ENCODE data around the gene RNF44. TPM values are rescaled to one million over a fixed set of nuclear protein-coding genes. Genes with fewer than 3 reads are reported as not detected.

RNF44 gene
- total RNA-seq, 2 donors from 2014 or later: 11.1 to 14.7 TPM

DNA sequence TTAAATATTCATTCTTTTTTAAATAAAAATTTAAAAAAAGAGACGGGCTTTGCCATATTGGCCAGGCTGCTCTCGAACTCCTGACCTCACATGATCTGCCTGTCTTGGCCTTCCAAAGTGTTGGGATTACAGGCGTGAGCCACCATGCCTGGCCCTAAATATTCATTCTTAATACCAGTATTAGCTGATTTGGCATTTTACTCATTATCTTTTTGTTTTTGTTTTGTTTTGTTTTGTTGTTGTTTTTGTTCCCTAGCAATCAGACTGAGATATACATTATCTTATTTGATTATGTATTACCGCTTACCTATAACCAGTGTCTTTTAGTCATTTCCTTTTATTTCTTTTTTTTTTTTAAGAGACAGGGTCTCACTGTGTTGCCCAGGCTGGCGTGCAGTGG is 37.9 kb downstream of the RNF44 start:
- peaks cover 79% of the 10 kb centered on the region for H3K36me3 ChIP-seq
- no peak overlapping the region for H3K27ac ChIP-seq
- TF ChIP-seq, protein P1, sequence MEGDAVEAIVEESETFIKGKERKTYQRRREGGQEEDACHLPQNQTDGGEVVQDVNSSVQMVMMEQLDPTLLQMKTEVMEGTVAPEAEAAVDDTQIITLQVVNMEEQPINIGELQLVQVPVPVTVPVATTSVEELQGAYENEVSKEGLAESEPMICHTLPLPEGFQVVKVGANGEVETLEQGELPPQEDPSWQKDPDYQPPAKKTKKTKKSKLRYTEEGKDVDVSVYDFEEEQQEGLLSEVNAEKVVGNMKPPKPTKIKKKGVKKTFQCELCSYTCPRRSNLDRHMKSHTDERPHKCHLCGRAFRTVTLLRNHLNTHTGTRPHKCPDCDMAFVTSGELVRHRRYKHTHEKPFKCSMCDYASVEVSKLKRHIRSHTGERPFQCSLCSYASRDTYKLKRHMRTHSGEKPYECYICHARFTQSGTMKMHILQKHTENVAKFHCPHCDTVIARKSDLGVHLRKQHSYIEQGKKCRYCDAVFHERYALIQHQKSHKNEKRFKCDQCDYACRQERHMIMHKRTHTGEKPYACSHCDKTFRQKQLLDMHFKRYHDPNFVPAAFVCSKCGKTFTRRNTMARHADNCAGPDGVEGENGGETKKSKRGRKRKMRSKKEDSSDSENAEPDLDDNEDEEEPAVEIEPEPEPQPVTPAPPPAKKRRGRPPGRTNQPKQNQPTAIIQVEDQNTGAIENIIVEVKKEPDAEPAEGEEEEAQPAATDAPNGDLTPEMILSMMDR (IDR thresholded peaks at IDR 0.05): no peak
- ATAC-seq (ENCODE audit: insufficient number of reproducible peaks, low FRiP score, low read depth) (no peak), DNase-seq (ENCODE audit: low spot score) (no peak)
- H3K9me3 ChIP-seq: no peaks in the 10 kb centered on the region
- H3K4me3 ChIP-seq: no peak overlapping the region
- H3K27me3 ChIP-seq (replicated peaks; ENCODE audit: insufficient read depth): no peaks in the 10 kb centered on the region
- no peaks in the 10 kb centered on the region for H3K4me1 ChIP-seq (ENCODE audit: control insufficient read depth in 1 of 2, low read depth in 2 of 2)

DNA sequence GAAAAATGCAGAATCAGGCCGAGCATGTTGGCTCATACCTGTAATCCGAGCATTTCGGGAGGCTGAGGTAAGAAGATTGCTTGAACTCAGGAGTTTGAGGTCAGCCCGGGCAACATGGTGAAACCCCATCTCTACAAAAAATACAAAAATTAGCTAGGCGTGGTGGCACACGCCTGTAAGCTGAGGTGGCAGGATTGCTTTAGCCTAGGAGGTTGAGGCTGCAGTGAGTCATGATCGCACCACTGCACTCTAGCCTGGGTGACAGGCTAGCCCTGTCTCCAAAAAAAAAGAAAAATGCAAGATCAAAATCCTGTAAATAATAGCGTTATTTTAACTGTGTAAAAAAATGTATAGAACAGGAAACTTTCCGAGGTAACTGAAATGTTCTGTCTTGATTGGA is 39.4 kb downstream of the RNF44 start:
- H3K4me1 ChIP-seq (ENCODE audit: control insufficient read depth in 1 of 2, low read depth in 2 of 2): no peaks in the 10 kb centered on the region
- TF ChIP-seq, protein P1 (IDR thresholded peaks at IDR 0.05): no peak
- no peaks in the 10 kb centered on the region for H3K9me3 ChIP-seq
- H3K27ac ChIP-seq: no peak overlapping the region
- H3K4me3 ChIP-seq: no peak overlapping the region
- ATAC-seq (ENCODE audit: insufficient number of reproducible peaks, low FRiP score, low read depth): no peak
- peaks cover 86% of the 10 kb centered on the region for H3K36me3 ChIP-seq
- H3K27me3 ChIP-seq (replicated peaks; ENCODE audit: insufficient read depth): no peaks in the 10 kb centered on the region
- no peak for DNase-seq (ENCODE audit: low spot score)

DNA sequence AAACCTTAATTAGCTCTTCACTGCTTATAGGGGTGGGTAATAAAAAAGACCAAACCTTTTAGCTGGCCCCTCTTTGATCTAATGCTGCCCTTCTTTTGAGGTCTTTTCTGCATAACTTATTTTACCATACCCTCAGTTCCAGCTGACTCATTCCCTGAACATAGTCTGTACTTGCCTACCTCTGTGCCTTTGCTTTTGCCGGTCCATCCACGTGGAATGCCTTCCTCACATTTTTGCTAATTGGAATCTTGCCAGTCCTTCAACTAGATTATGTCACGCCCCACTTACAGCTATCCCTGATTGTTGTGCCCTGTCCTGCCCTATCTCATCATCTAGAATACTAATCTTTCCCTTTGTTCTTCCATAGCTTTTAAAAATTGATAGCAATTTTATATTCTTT is 44.8 kb downstream of the RNF44 start:
- no peaks in the 10 kb centered on the region for H3K9me3 ChIP-seq
- ATAC-seq (ENCODE audit: insufficient number of reproducible peaks, low FRiP score, low read depth) (no peak), DNase-seq (ENCODE audit: low spot score) (no peak)
- TF ChIP-seq, protein P1 (IDR thresholded peaks at IDR 0.05): no peak
- H3K4me1 ChIP-seq (ENCODE audit: control insufficient read depth in 1 of 2, low read depth in 2 of 2): no peaks in the 10 kb centered on the region
- H3K4me3 ChIP-seq: no peak overlapping the region
- no peaks in the 10 kb centered on the region for H3K27me3 ChIP-seq (replicated peaks; ENCODE audit: insufficient read depth)
- peaks cover 70% of the 10 kb centered on the region for H3K36me3 ChIP-seq
- H3K27ac ChIP-seq: no peak overlapping the region

DNA sequence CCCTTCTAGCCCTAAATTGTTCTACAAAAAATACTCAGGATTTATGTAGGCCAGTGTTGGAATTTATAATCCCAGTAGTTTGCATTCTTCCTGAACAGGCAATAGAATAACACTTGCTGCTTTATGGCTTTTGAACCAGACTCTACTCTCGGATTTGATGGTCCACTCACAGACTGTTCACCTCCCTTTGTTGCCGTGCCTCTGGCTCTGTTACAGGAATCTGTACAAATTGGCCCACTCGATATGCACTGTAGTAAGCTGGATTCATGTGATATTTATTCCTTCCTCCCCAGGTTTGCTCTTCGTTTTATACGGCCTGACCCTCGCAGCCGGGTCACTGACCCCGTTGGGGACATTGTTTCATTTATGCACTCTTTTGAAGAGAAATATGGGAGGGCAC is 45.3 kb downstream of the RNF44 start:
- Histone ChIP-seq H3K27me3 (replicated peaks; ENCODE audit: insufficient read depth) (no peaks in the 10 kb centered on the region), H3K36me3 (peaks cover 66% of the 10 kb centered on the region), H3K27ac (no peak overlapping the region), H3K4me1 (ENCODE audit: control insufficient read depth in 1 of 2, low read depth in 2 of 2) (no peaks in the 10 kb centered on the region), H3K9me3 (no peaks in the 10 kb centered on the region), H3K4me3 (no peak overlapping the region)
- DNase-seq (ENCODE audit: low spot score): no peak
- TF ChIP-seq, protein P1 (IDR thresholded peaks at IDR 0.05): no peak
- no peak for ATAC-seq (ENCODE audit: insufficient number of reproducible peaks, low FRiP score, low read depth)

DNA sequence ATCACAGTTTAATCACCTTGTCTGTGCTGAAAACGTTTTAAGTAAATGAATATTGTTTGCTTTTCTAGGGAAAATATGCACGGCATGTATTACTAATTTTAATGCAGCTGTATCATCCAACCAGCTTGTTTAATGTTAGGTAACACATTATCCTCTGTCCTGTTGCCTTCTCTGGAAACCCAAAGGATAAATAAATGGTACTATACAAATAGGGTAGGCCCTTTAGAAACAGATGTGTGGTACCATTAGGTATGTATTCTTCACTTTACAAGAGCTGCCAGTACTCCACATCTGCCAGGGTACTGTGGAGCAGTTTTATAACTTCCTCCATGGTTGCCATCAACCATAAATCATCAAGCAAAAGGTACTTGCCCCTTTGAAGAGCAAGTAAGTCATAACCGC is 46.1 kb downstream of the RNF44 start:
- ATAC-seq (ENCODE audit: insufficient number of reproducible peaks, low FRiP score, low read depth): no peak
- no peak for DNase-seq (ENCODE audit: low spot score)
- Histone ChIP-seq H3K27ac (no peak overlapping the region), H3K36me3 (peaks cover 62% of the 10 kb centered on the region), H3K4me1 (ENCODE audit: control insufficient read depth in 1 of 2, low read depth in 2 of 2) (no peaks in the 10 kb centered on the region), H3K4me3 (no peak overlapping the region), H3K9me3 (no peaks in the 10 kb centered on the region), H3K27me3 (replicated peaks; ENCODE audit: insufficient read depth) (no peaks in the 10 kb centered on the region)
- TF ChIP-seq, protein P1 (IDR thresholded peaks at IDR 0.05): no peak
